Right cardiac atrium (tissue), 5 donors: ENCODE results near the gene PXYLP1. TPM values are rescaled to one million over a fixed set of nuclear protein-coding genes. Genes with fewer than 3 reads are reported as not detected.

ENCODE experiments used
- ATAC-seq, 2 donors: fragments of 200-7000 bp; cut with Tn5 transposase; one replicate each; pipeline versions ENCODE4 v1.8.0 to v1.9.1; 2020; ENCODE audit warnings: moderate library complexity in 2 of 2, mild to moderate bottlenecking in 1 of 2
- DNase-seq, 3 donors: peaks; one replicate each; pipeline ENCODE4 v3.0.0-alpha.2; 2020
- H3K27ac ChIP-seq: one replicate; pipeline ENCODE4 v1.5.1; 2013; ENCODE audit warnings: mild to moderate bottlenecking, low read length, control low read depth, moderate library complexity
- H3K27me3 ChIP-seq: one replicate; pipeline ENCODE4 v1.6.1; 2013; ENCODE audit not compliant: control insufficient read depth, insufficient read depth
- H3K4me1 ChIP-seq: one replicate; pipeline ENCODE4 v1.6.1; 2013; ENCODE audit warnings: low read length; ENCODE audit not compliant: control insufficient read depth, insufficient read depth
- H3K4me3 ChIP-seq: one replicate; pipeline ENCODE4 v1.5.1; 2013; ENCODE audit warnings: low read length, control low read depth
- H3K9me3 ChIP-seq: one replicate; pipeline ENCODE4 v1.6.1; 2013; ENCODE audit warnings: low read length; ENCODE audit not compliant: control insufficient read depth
- WGBS: extraction: QIAGEN DNeasy Blood & Tissue Kit; methylation state at CpG from one replicate; pipeline ENCODE4 v1.1.7; 2013; 5-methylcytosine and 5-hydroxymethylcytosine counted together
- intact Hi-C, 4 donors: fragments of 100-400 bp; cut with DNase I; formaldehyde crosslinking; loops; one replicate each; pipeline versions ENCODE4 v1.11.0 to v1.14.0; 2022 to 2023
- polyA plus RNA-seq: library from polyadenylated mRNA; stranded (reverse); fragments of 200-250 nt; gene quantifications from one replicate; pipeline ENCODE4 v1.2.3, GENCODE V29; 2013
- total RNA-seq, 4 donors: library from RNA; stranded (reverse); fragmentation: NEBNext Ultra II Directional; extraction: Animal tissue kit (Norgen Biotek cat#: 25700); gene quantifications; one replicate each; pipeline ENCODE4 v1.2.1, GENCODE V29; 2021
- donor health status: healthy with polysubstance abuse.
- donor health status: DM: no; HTN: yes; CAD: no.
- donor health status: DM: no; HTN: no; CAD: no.
- donor health status: DM: no; HTN: yes; CAD: no; lungs with severe emphysema.
- donor health status: DM: yes; HTN: yes; CAD: no.

Gene PXYLP1
- total and polyA plus RNA-seq, 5 donors, result 5.1 to 15.1 (median 12.3) TPM

GRCh38 chr3:141253326-141253725, 21.7 kb downstream of the PXYLP1 start:
- Histone ChIP-seq H3K27me3 (no peaks in the 10 kb centered on the region), H3K4me1 (peaks cover 2% of the 10 kb centered on the region), H3K4me3 (no peak overlapping the region), H3K9me3 (no peaks in the 10 kb centered on the region), H3K27ac (no peak overlapping the region)
- WGBS, result 87% methylated on average over 2 of the region's 2 CpGs
- intact Hi-C loops, result no loop called here
- DNase-seq (no peak), ATAC-seq (no peak)

- WGBS, result 96% methylated on average over 11 of the region's 11 CpGs
- Histone ChIP-seq H3K27ac (no peak overlapping the region), H3K27me3 (no peaks in the 10 kb centered on the region), H3K4me1 (peaks cover 2% of the 10 kb centered on the region), H3K4me3 (no peak overlapping the region), H3K9me3 (no peaks in the 10 kb centered on the region)
- intact Hi-C loops, result no loop called here
- no peak for ATAC-seq
- no peak for DNase-seq
These were observed 22.2 kb downstream of the PXYLP1 start for GRCh38 chr3:141253811-141254210.

GRCh38 chr3:141255137-141255845, 23.7 kb downstream of the PXYLP1 start:
- H3K9me3 ChIP-seq, result no peaks in the 10 kb centered on the region
- H3K4me1 ChIP-seq, result peaks cover 2% of the 10 kb centered on the region
- no peak overlapping the region for H3K4me3 ChIP-seq
- ATAC-seq (peak in 1 of 2 donors; percentile 17), DNase-seq (no peak)
- WGBS, result 77% methylated on average over 5 of the region's 5 CpGs
- H3K27ac ChIP-seq, result no peak overlapping the region
- intact Hi-C loops, result no loop called here
- no peaks in the 10 kb centered on the region for H3K27me3 ChIP-seq

- intact Hi-C loops, result no loop called here
- Histone ChIP-seq H3K4me1 (peaks cover 2% of the 10 kb centered on the region), H3K27me3 (no peaks in the 10 kb centered on the region), H3K27ac (no peak overlapping the region), H3K4me3 (no peak overlapping the region), H3K9me3 (no peaks in the 10 kb centered on the region)
- no peak for DNase-seq
- ATAC-seq, result peak; percentile 50 to 53
- 79% methylated on average over 6 of the region's 6 CpGs for WGBS
These were observed 24.2 kb downstream of the PXYLP1 start for GRCh38 chr3:141255846-141256261.

GRCh38 chr3:141256820-141257219, 25.2 kb downstream of the PXYLP1 start:
- DNase-seq (no peak), ATAC-seq (no peak)
- no peaks in the 10 kb centered on the region for H3K9me3 ChIP-seq
- H3K4me1 ChIP-seq, result peaks cover 2% of the 10 kb centered on the region
- no peak overlapping the region for H3K4me3 ChIP-seq
- 89% methylated on average over 6 of the region's 6 CpGs for WGBS
- intact Hi-C loops, result no loop called here
- no peaks in the 10 kb centered on the region for H3K27me3 ChIP-seq
- no peak overlapping the region for H3K27ac ChIP-seq

- Histone ChIP-seq H3K4me1 (peaks cover 2% of the 10 kb centered on the region), H3K9me3 (no peaks in the 10 kb centered on the region), H3K4me3 (no peak overlapping the region), H3K27me3 (no peaks in the 10 kb centered on the region), H3K27ac (no peak overlapping the region)
- DNase-seq (no peak), ATAC-seq (no peak)
- intact Hi-C loops, result no loop called here
- 81% methylated on average over 8 of the region's 8 CpGs for WGBS
These were observed 26.3 kb downstream of the PXYLP1 start for GRCh38 chr3:141257961-141258360.

GRCh38 chr3:141258973-141259372, 27.3 kb downstream of the PXYLP1 start:
- intact Hi-C loops, result no loop called here
- H3K27me3 ChIP-seq, result no peaks in the 10 kb centered on the region
- peaks cover 2% of the 10 kb centered on the region for H3K4me1 ChIP-seq
- DNase-seq, result no peak
- H3K27ac ChIP-seq, result no peak overlapping the region
- ATAC-seq, result no peak
- H3K4me3 ChIP-seq, result no peak overlapping the region
- WGBS, result 97% methylated on average over 2 of the region's 2 CpGs
- H3K9me3 ChIP-seq, result no peaks in the 10 kb centered on the region

GRCh38 chr3:141259821-141260629, 28.4 kb downstream of the PXYLP1 start:
- intact Hi-C loops, result no loop called here
- 80% methylated on average over 15 of the region's 15 CpGs for WGBS

GRCh38 chr3:141260630-141260927, 29.0 kb downstream of the PXYLP1 start:
- intact Hi-C loops, result no loop called here
- no peak overlapping the region for H3K4me3 ChIP-seq
- ATAC-seq (no peak), DNase-seq (no peak)
- no peak overlapping the region for H3K27ac ChIP-seq
- peaks cover 2% of the 10 kb centered on the region for H3K4me1 ChIP-seq
- 93% methylated on average over 2 of the region's 2 CpGs for WGBS
- H3K9me3 ChIP-seq, result no peaks in the 10 kb centered on the region
- H3K27me3 ChIP-seq, result no peaks in the 10 kb centered on the region

More at GRCh38 chr3:141259821-141260629, 28.4 kb downstream of the PXYLP1 start:
- Histone ChIP-seq H3K27ac (no peak overlapping the region), H3K9me3 (no peaks in the 10 kb centered on the region), H3K27me3 (no peaks in the 10 kb centered on the region), H3K4me1 (peaks cover 2% of the 10 kb centered on the region), H3K4me3 (no peak overlapping the region)
- ATAC-seq (no peak), DNase-seq (no peak)

- H3K27me3 ChIP-seq, result no peaks in the 10 kb centered on the region
- H3K9me3 ChIP-seq, result no peaks in the 10 kb centered on the region
- no peak overlapping the region for H3K27ac ChIP-seq
- WGBS, result 81% methylated on average over 8 of the region's 8 CpGs
- no peak overlapping the region for H3K4me3 ChIP-seq
- H3K4me1 ChIP-seq, result no peaks in the 10 kb centered on the region
- DNase-seq (no peak), ATAC-seq (no peak)
- intact Hi-C loops, result no loop called here
These were observed 30.1 kb downstream of the PXYLP1 start for GRCh38 chr3:141261472-141262307.

- no peaks in the 10 kb centered on the region for H3K4me1 ChIP-seq
- no peak overlapping the region for H3K4me3 ChIP-seq
- H3K9me3 ChIP-seq, result no peaks in the 10 kb centered on the region
- H3K27ac ChIP-seq, result no peak overlapping the region
- H3K27me3 ChIP-seq, result no peaks in the 10 kb centered on the region
- intact Hi-C loops, result no loop called here
- DNase-seq (no peak), ATAC-seq (no peak)
- 86% methylated on average over 4 of the region's 4 CpGs for WGBS
These were observed 30.7 kb downstream of the PXYLP1 start for GRCh38 chr3:141262308-141262705.
